HepG2 (cell line): Measurements from ENCODE around the gene ARL15. TPM values are rescaled to one million over a fixed set of nuclear protein-coding genes. Genes with fewer than 3 reads are reported as not detected.
A peak's percentile ranks its signal among the peaks of the same experiment; 100 is the strongest.

Experiments
- EP300 ChIP-seq, 3 experiments: sonication (generic) in 1 of 3; formaldehyde crosslinking in 1 of 3; IDR thresholded peaks; 2 replicates each; pipeline versions ENCODE4 v1.5.1 to v1.6.1; 2011 to 2020; ENCODE audit warnings: low read depth in 2 of 3, low read length in 2 of 3, borderline replicate concordance in 1 of 3, improper control_type of control experiment in 1 of 3, mild to moderate bottlenecking in 1 of 3, missing genetic modification reagents in 1 of 3, moderate library complexity in 1 of 3
- JUNB ChIP-seq: sonication (generic); formaldehyde crosslinking; IDR thresholded peaks from 2 replicates; pipeline ENCODE4 v1.8.0; 2022; ENCODE audit warnings: missing genetic modification reagents, mild to moderate bottlenecking, borderline replicate concordance
- KAT7 ChIP-seq: IDR thresholded peaks from 2 replicates; pipeline ENCODE4 v1.6.1; 2018; ENCODE audit warnings: borderline replicate concordance, missing compliant biosample characterization
- MEF2D ChIP-seq: sonication (generic); formaldehyde crosslinking; IDR thresholded peaks from 2 replicates; pipeline ENCODE4 v1.5.1; 2020; ENCODE audit warnings: mild to moderate bottlenecking, missing genetic modification reagents
- MXI1 ChIP-seq: IDR thresholded peaks from 3 replicates; pipeline ENCODE4 v1.6.1; 2012; ENCODE audit warnings: low read depth, low read length, inconsistent platforms, borderline replicate concordance
- NFE2L1 ChIP-seq: sonication (generic); formaldehyde crosslinking; IDR thresholded peaks from 2 replicates; pipeline ENCODE4 v1.4.0; 2020; ENCODE audit warnings: missing genetic modification reagents, mild to moderate bottlenecking, borderline replicate concordance
- PHF21A ChIP-seq: sonication (generic); formaldehyde crosslinking; IDR thresholded peaks from 2 replicates; pipeline ENCODE4 v1.5.0; 2020; ENCODE audit warnings: mild to moderate bottlenecking, missing genetic modification reagents
- SRSF1 ChIP-seq: fragments of 200-400 bp; formaldehyde crosslinking; optimal IDR thresholded peaks from 2 replicates; pipeline ENCODE3; 2017; ENCODE audit warnings: mild to moderate bottlenecking, low read depth, low read length, moderate library complexity
- THAP11 ChIP-seq: IDR thresholded peaks from 2 replicates; pipeline ENCODE4 v1.6.1; 2016; ENCODE audit warnings: missing biosample characterization, missing genetic modification reagents
- ZFP37 ChIP-seq: sonication (generic); formaldehyde crosslinking; IDR thresholded peaks from 2 replicates; pipeline ENCODE4 v1.4.0; 2020; ENCODE audit warnings: missing genetic modification reagents, borderline replicate concordance
- ZFP90 ChIP-seq: sonication (generic); formaldehyde crosslinking; IDR thresholded peaks from 2 replicates; pipeline ENCODE4 v1.8.0; 2022; ENCODE audit warnings: missing genetic modification reagents, mild to moderate bottlenecking, inconsistent platforms, borderline replicate concordance
- ZNF124 ChIP-seq: sonication (generic); formaldehyde crosslinking; IDR thresholded peaks from 2 replicates; pipeline ENCODE4 v1.4.0; 2020; ENCODE audit warnings: missing genetic modification reagents
- ZNF335 ChIP-seq: sonication (generic); formaldehyde crosslinking; IDR thresholded peaks from 2 replicates; pipeline ENCODE4 v1.4.0; 2020; ENCODE audit warnings: missing genetic modification reagents
- ZNF451 ChIP-seq: sonication (generic); formaldehyde crosslinking; IDR thresholded peaks from 2 replicates; pipeline ENCODE4 v1.5.0; 2020; ENCODE audit warnings: mild to moderate bottlenecking, missing genetic modification reagents
- ZNF562 ChIP-seq: sonication (generic); formaldehyde crosslinking; IDR thresholded peaks from 2 replicates; pipeline ENCODE4 v1.8.0; 2022; ENCODE audit warnings: missing genetic modification reagents, borderline replicate concordance
- ZNF609 ChIP-seq: sonication (generic); formaldehyde crosslinking; IDR thresholded peaks from 2 replicates; pipeline ENCODE4 v1.4.0; 2020; ENCODE audit warnings: mild to moderate bottlenecking, missing genetic modification reagents, borderline replicate concordance
- ZNF678 ChIP-seq: sonication (generic); formaldehyde crosslinking; IDR thresholded peaks from 2 replicates; pipeline ENCODE4 v1.4.0; 2020; ENCODE audit warnings: mild to moderate bottlenecking, missing genetic modification reagents
- ZSCAN21 ChIP-seq: sonication (generic); formaldehyde crosslinking; IDR thresholded peaks from 2 replicates; pipeline ENCODE4 v1.8.0; 2022; ENCODE audit warnings: mild to moderate bottlenecking, missing genetic modification reagents, moderate library complexity, borderline replicate concordance
- polyA plus RNA-seq, 8 experiments: library from polyadenylated mRNA; depleted of rRNA in 3 of 8; stranded (reverse) in 7 of 8; unstranded in 1 of 8; fragments of >200 nt; fragmentation: Illumina TruSeq in 4 of 8; extraction: Trizol in 4 of 8; gene quantifications; 2 replicates each; pipeline versions ENCODE4 v1.2.1 to v1.2.3, GENCODE V29; 2011 to 2016; ENCODE audit warnings: low read depth in 4 of 8, missing spikeins in 1 of 8, mixed read lengths in 1 of 8; ENCODE audit not compliant: insufficient read depth in 1 of 8
- total RNA-seq, 5 experiments: library from RNA; depleted of rRNA; stranded (reverse); fragments of >200 nt; fragmentation: Illumina TruSeq; extraction: Trizol; gene quantifications; 2 replicates each; pipeline ENCODE4 v1.2.3, GENCODE V29; 2016; ENCODE audit warnings: low read depth in 1 of 5
- TF ChIP-seq, protein P1 (sequence below): sonication (generic); formaldehyde crosslinking; IDR thresholded peaks from 2 replicates; pipeline ENCODE4 v1.5.0; 2020; ENCODE audit warnings: missing genetic modification reagents
- TF ChIP-seq, protein P2 (sequence below): sonication (generic); formaldehyde crosslinking; IDR thresholded peaks from 2 replicates; pipeline ENCODE4 v1.5.0; 2020; ENCODE audit warnings: missing genetic modification reagents, mild to moderate bottlenecking, borderline replicate concordance

The ARL15 gene
- total and polyA plus RNA-seq, 2 of the 13 experiments (the other 11 are each of a cell fraction or from before 2014, with no cell fraction given) = 2.5 to 7.7 TPM

- no peak for TF ChIP-seq ZNF562 (CRISPR knock-in tag)
- no peak for TF ChIP-seq MEF2D (CRISPR knock-in tag)
- TF ChIP-seq, protein P1, sequence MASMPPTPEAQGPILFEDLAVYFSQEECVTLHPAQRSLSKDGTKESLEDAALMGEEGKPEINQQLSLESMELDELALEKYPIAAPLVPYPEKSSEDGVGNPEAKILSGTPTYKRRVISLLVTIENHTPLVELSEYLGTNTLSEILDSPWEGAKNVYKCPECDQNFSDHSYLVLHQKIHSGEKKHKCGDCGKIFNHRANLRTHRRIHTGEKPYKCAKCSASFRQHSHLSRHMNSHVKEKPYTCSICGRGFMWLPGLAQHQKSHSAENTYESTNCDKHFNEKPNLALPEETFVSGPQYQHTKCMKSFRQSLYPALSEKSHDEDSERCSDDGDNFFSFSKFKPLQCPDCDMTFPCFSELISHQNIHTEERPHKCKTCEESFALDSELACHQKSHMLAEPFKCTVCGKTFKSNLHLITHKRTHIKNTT = no peak
- no peak for TF ChIP-seq JUNB (CRISPR knock-in tag)
- TF ChIP-seq ZNF451 (CRISPR knock-in tag) = no peak
- TF ChIP-seq ZSCAN21 (CRISPR knock-in tag) = no peak
- TF ChIP-seq THAP11 (CRISPR knock-in tag) = 0 out of 2 replicates have a peak, but pooled peaks have one; percentile 23
- no peak for TF ChIP-seq ZNF678
- peak in 1 of 2 experiments; percentile 80; a peak in 2 of 4 replicates for TF ChIP-seq EP300 (IDR thresholded peaks at IDR 0.05; ENCODE audit: low read depth in 2 of 2, low read length in 2 of 2)
- TF ChIP-seq EP300 (CRISPR knock-in tag; IDR thresholded peaks at IDR 0.05; ENCODE audit: borderline replicate concordance) = no peak
- 0 out of 2 replicates have a peak, but pooled peaks have one; percentile 49 for TF ChIP-seq ZNF124 (CRISPR knock-in tag)
- TF ChIP-seq ZNF609 (CRISPR knock-in tag) = peak; percentile 54; the same call in 1 of the 2 replicates
- no peak for TF ChIP-seq SRSF1
- TF ChIP-seq KAT7 (CRISPR knock-in tag) = no peak
- TF ChIP-seq, protein P2, sequence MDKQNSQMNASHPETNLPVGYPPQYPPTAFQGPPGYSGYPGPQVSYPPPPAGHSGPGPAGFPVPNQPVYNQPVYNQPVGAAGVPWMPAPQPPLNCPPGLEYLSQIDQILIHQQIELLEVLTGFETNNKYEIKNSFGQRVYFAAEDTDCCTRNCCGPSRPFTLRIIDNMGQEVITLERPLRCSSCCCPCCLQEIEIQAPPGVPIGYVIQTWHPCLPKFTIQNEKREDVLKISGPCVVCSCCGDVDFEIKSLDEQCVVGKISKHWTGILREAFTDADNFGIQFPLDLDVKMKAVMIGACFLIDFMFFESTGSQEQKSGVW (CRISPR knock-in tag) = no peak
- no peak for TF ChIP-seq ZFP90 (CRISPR knock-in tag)
- TF ChIP-seq ZNF335 (CRISPR knock-in tag) = no peak
- peak; percentile 69 for TF ChIP-seq PHF21A (CRISPR knock-in tag)
- TF ChIP-seq ZFP37 (CRISPR knock-in tag) = no peak
- TF ChIP-seq NFE2L1 = no peak
- TF ChIP-seq MXI1 = no peak
Measured at GRCh38 chr5:54007827-54008777, 302.3 kb downstream of the ARL15 start (continued).
